Esophagus muscularis mucosa (tissue), 4 donors: ENCODE data around the gene PHACTR3.

ENCODE experiments used
- EP300 ChIP-seq: sonication (generic); formaldehyde crosslinking; IDR thresholded peaks from one replicate; pipeline ENCODE4 v1.6.1; 2017; ENCODE audit warnings: antibody characterized with exemption
- POLR2A ChIP-seq: fragments of 450-650 bp; IDR thresholded peaks from one replicate; pipeline ENCODE4 v1.6.1; 2017; ENCODE audit warnings: antibody characterized with exemption, moderate library complexity, mild to moderate bottlenecking, low read depth
- TF ChIP-seq, protein P1 (sequence below), 3 experiments: fragments of 200-600 bp in 2 of 3; fragments of 450-650 bp in 1 of 3; sonication (generic) in 2 of 3; IDR thresholded peaks; one replicate each; pipeline ENCODE4 v1.5.1; 2017 to 2019; ENCODE audit warnings: antibody characterized with exemption in 3 of 3, mild to moderate bottlenecking in 2 of 3, moderate library complexity in 1 of 3

DNA sequence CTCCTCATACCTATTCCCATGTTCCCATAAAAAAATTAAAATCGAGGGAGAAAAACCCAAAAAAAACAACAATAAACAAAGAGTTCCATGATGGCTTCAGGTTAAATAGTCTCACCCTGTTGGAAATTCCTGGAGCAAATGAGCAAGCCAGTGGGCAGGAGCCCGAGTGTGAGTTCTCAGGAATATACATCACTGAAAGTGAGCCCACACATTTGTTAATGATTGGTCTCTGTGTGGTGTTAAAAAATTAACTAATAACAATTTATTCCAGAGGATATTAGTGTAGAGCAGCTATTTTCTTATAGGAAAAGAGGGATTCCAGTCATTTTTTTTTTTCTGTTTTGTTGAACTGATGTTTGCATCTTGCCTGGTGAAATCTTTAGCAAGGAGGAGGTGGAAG, 12.9 kb downstream of the PHACTR3 start:
- TF ChIP-seq, protein P1, sequence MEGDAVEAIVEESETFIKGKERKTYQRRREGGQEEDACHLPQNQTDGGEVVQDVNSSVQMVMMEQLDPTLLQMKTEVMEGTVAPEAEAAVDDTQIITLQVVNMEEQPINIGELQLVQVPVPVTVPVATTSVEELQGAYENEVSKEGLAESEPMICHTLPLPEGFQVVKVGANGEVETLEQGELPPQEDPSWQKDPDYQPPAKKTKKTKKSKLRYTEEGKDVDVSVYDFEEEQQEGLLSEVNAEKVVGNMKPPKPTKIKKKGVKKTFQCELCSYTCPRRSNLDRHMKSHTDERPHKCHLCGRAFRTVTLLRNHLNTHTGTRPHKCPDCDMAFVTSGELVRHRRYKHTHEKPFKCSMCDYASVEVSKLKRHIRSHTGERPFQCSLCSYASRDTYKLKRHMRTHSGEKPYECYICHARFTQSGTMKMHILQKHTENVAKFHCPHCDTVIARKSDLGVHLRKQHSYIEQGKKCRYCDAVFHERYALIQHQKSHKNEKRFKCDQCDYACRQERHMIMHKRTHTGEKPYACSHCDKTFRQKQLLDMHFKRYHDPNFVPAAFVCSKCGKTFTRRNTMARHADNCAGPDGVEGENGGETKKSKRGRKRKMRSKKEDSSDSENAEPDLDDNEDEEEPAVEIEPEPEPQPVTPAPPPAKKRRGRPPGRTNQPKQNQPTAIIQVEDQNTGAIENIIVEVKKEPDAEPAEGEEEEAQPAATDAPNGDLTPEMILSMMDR (IDR thresholded peaks at IDR 0.05) = no peak
- TF ChIP-seq POLR2A (no peak), EP300 (no peak)
